H9 (cell line): ENCODE results near the gene EDDM3A. TPM values are rescaled to one million over a fixed set of nuclear protein-coding genes. Genes with fewer than 3 reads are reported as not detected.
"Not testable (repeated sequence)": the region's sequence is repeated elsewhere in the genome, so short reads cannot be mapped to it uniquely, and the experiment has no call there.

Experiments
- DNase-seq: peaks from one replicate; pipeline ENCODE4 v3.0.0-alpha.2; 2017
- H2AFZ ChIP-seq: one replicate; pipeline ENCODE4 v1.6.1; 2013; ENCODE audit warnings: mild to moderate bottlenecking, low read length, control low read depth, moderate library complexity
- H2AK5ac ChIP-seq: 2 replicates; pipeline ENCODE4 v1.6.1; 2013; ENCODE audit warnings: low read length, control low read depth, mixed read lengths; ENCODE audit not compliant: insufficient read length
- H2BK120ac ChIP-seq: one replicate; pipeline ENCODE4 v1.6.1; 2013; ENCODE audit warnings: low read depth, mild to moderate bottlenecking, low read length, control low read depth, inconsistent platforms; ENCODE audit not compliant: poor library complexity, severe bottlenecking
- H2BK12ac ChIP-seq: 2 replicates; pipeline ENCODE4 v1.6.1; 2013; ENCODE audit warnings: low read length, control low read depth, mixed read lengths, low read depth; ENCODE audit not compliant: insufficient read length
- H2BK15ac ChIP-seq: 2 replicates; pipeline ENCODE4 v1.6.1; 2013; ENCODE audit warnings: low read depth, low read length, control low read depth
- H2BK20ac ChIP-seq: one replicate; pipeline ENCODE4 v1.6.1; 2013; ENCODE audit warnings: low read depth, mild to moderate bottlenecking, low read length, control low read depth, inconsistent platforms; ENCODE audit not compliant: poor library complexity, severe bottlenecking
- H2BK5ac ChIP-seq: 2 replicates; pipeline ENCODE4 v1.6.1; 2013; ENCODE audit warnings: low read length, control low read depth, mixed read lengths; ENCODE audit not compliant: insufficient read length
- H3K14ac ChIP-seq: 2 replicates; pipeline ENCODE4 v1.6.1; 2013; ENCODE audit warnings: low read length, control low read depth; ENCODE audit not compliant: insufficient read depth
- H3K18ac ChIP-seq: 2 replicates; pipeline ENCODE4 v1.6.1; 2013; ENCODE audit warnings: low read depth, mild to moderate bottlenecking, mixed read lengths, low read length, control low read depth; ENCODE audit not compliant: insufficient read length
- H3K23ac ChIP-seq: 2 replicates; pipeline ENCODE4 v1.6.1; 2013; ENCODE audit warnings: low read length, control low read depth, mixed read lengths, low read depth; ENCODE audit not compliant: insufficient read length
- H3K23me2 ChIP-seq: 2 replicates; pipeline ENCODE4 v1.6.1; 2013; ENCODE audit warnings: low read depth, mild to moderate bottlenecking, mixed read lengths, low read length, control low read depth; ENCODE audit not compliant: insufficient read length, poor library complexity, severe bottlenecking
- H3K27ac ChIP-seq: 2 replicates; pipeline ENCODE4 v1.5.1; 2013; ENCODE audit warnings: low read length, control low read depth, mixed read lengths, low read depth; ENCODE audit not compliant: insufficient read length
- H3K27me3 ChIP-seq: 2 replicates; pipeline ENCODE4 v1.6.1; 2013; ENCODE audit warnings: low read length, control low read depth, inconsistent platforms; ENCODE audit not compliant: insufficient read depth
- H3K4ac ChIP-seq: 2 replicates; pipeline ENCODE4 v1.6.1; 2013; ENCODE audit warnings: low read depth, mild to moderate bottlenecking, control low read depth, inconsistent platforms, low read length, moderate library complexity
- H3K4me1 ChIP-seq: 2 replicates; pipeline ENCODE4 v1.6.1; 2013; ENCODE audit warnings: low read length, control low read depth, inconsistent platforms; ENCODE audit not compliant: insufficient read depth
- H3K4me2 ChIP-seq: 2 replicates; pipeline ENCODE4 v1.6.1; 2013; ENCODE audit warnings: low read length, control low read depth, mixed read lengths; ENCODE audit not compliant: insufficient read length, insufficient read depth
- H3K56ac ChIP-seq: 2 replicates; pipeline ENCODE4 v1.6.1; 2013; ENCODE audit warnings: low read depth, mild to moderate bottlenecking, mixed read lengths, low read length, control low read depth; ENCODE audit not compliant: insufficient read length
- H3K79me1 ChIP-seq: 2 replicates; pipeline ENCODE4 v1.6.1; 2013; ENCODE audit warnings: low read depth, mild to moderate bottlenecking, moderate library complexity, low read length, control low read depth, inconsistent platforms; ENCODE audit not compliant: insufficient read depth, poor library complexity, severe bottlenecking
- H3K79me2 ChIP-seq: 2 replicates; pipeline ENCODE4 v1.6.1; 2013; ENCODE audit warnings: low read length, control low read depth, inconsistent platforms; ENCODE audit not compliant: insufficient read depth
- H3K9ac ChIP-seq: 2 replicates; pipeline ENCODE4 v1.6.1; 2013; ENCODE audit warnings: low read length, control low read depth, mixed read lengths; ENCODE audit not compliant: insufficient read length; ENCODE audit errors: extremely low read depth
- H3K9me3 ChIP-seq: one replicate; pipeline ENCODE4 v1.6.1; 2013; ENCODE audit warnings: low read depth, low read length, inconsistent platforms; ENCODE audit not compliant: control insufficient read depth
- H3T11ph ChIP-seq: one replicate; pipeline ENCODE4 v1.6.1; 2013; ENCODE audit warnings: mild to moderate bottlenecking, low read length, control low read depth, inconsistent platforms
- H4K20me1 ChIP-seq: one replicate; pipeline ENCODE4 v1.6.1; 2013; ENCODE audit not compliant: control insufficient read depth, insufficient read length, insufficient read depth
- H4K5ac ChIP-seq: 2 replicates; pipeline ENCODE4 v1.6.1; 2013; ENCODE audit warnings: low read depth, mild to moderate bottlenecking, mixed read lengths, low read length, control low read depth; ENCODE audit not compliant: insufficient read length
- H4K8ac ChIP-seq: replicated peaks from 2 replicates; pipeline ENCODE4 v1.6.1; 2013; ENCODE audit warnings: low read length, control low read depth, mixed read lengths, low read depth; ENCODE audit not compliant: insufficient read length
- H4K91ac ChIP-seq: 2 replicates; pipeline ENCODE4 v1.6.1; 2013; ENCODE audit warnings: low read depth, mild to moderate bottlenecking, moderate library complexity, mixed read lengths, low read length, control low read depth; ENCODE audit not compliant: insufficient read length
- H3K27ac Mint-ChIP-seq, 3 experiments: 2 replicates in 2 of 3; 3 replicates in 1 of 3; pipeline ENCODE4 v1.8.0; 2020 to 2021; ENCODE audit warnings: mixed read lengths in 3 of 3, mild to moderate bottlenecking in 1 of 3, moderate library complexity in 1 of 3
- H3K27me3 Mint-ChIP-seq: 2 replicates; pipeline ENCODE4 v1.8.0; 2021; ENCODE audit warnings: low read depth, mild to moderate bottlenecking, moderate library complexity, mixed read lengths
- H3K36me3 Mint-ChIP-seq, 3 experiments: 2 replicates in 2 of 3; 3 replicates in 1 of 3; pipeline ENCODE4 v1.8.0; 2020 to 2021; ENCODE audit warnings: low read depth in 3 of 3, mixed read lengths in 3 of 3; ENCODE audit not compliant: insufficient read depth in 1 of 3
- H3K4me1 Mint-ChIP-seq, 2 experiments: 2 replicates each; pipeline ENCODE4 v1.8.0; 2020; ENCODE audit warnings: mixed read lengths in 2 of 2
- H3K4me3 Mint-ChIP-seq, 2 experiments: 2 replicates in 1 of 2; 3 replicates in 1 of 2; pipeline ENCODE4 v1.8.0; 2020 to 2021; ENCODE audit warnings: mild to moderate bottlenecking in 2 of 2, mixed read lengths in 2 of 2, moderate library complexity in 1 of 2
- H3K9me3 Mint-ChIP-seq, 2 experiments: 2 replicates in 1 of 2; 3 replicates in 1 of 2; pipeline ENCODE4 v1.8.0; 2020; ENCODE audit warnings: mild to moderate bottlenecking in 2 of 2, mixed read lengths in 2 of 2, moderate library complexity in 1 of 2
- WGBS: extraction: QIAGEN DNeasy Blood & Tissue Kit; methylation state at CpG from one replicate; pipeline ENCODE4 v1.1.7; 2013; ENCODE audit warnings: missing lambda C conversion rate, low lambda C conversion rate, mixed read lengths; ENCODE audit not compliant: insufficient read length; ENCODE audit errors: extremely low coverage; 5-methylcytosine and 5-hydroxymethylcytosine counted together
- total RNA-seq: library from RNA; stranded (reverse); gene quantifications from 2 replicates; pipeline ENCODE4 v1.2.1, GENCODE V29; 2021
- TF ChIP-seq, protein P1 (sequence below): fragments of 200-600 bp; sonication (generic); conservative IDR thresholded peaks from 3 replicates; pipeline ENCODE4 v1.8.0; 2021; ENCODE audit warnings: antibody characterized with exemption, mild to moderate bottlenecking

The EDDM3A gene
- total RNA-seq, 1 experiment from 2014 or later: not detected

DNA sequence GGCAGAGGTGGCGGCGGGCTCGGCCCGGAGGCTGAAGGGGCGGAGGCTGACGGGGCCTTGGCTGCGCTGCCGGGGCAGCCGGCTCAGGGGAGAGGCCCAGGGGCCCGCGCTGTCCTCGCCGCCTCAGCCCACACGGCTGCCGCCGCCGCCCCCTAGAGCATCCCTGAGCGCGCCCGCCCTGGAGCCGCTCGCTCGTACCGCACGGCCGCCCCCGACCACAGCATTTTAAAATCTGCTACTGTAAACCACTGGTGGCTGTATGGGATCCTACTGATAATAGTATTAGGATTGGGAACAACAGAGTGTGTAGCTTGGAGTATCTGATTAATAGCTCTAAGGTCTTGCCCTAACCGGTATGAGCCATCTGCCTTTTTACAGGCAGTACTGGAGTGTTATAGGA lies 22.2 kb upstream of the EDDM3A start:
- DNase-seq: peak; percentile 48
- no peak overlapping the region for H3K9ac ChIP-seq
- no peaks in the 10 kb centered on the region for H3K23me2 ChIP-seq
- no peaks in the 10 kb centered on the region for H4K20me1 ChIP-seq
- Mint-ChIP-seq H3K4me1 (peaks cover 0 to 5% of the 10 kb centered on the region in 2 experiments; a peak in 1 of 4 replicates), H3K27ac (no peak overlapping the region), H3K27me3 (peaks cover 13% of the 10 kb centered on the region), H3K4me3 (no peak overlapping the region), H3K36me3 (no peaks in the 10 kb centered on the region), H3K9me3 (peaks cover 0 to 4% of the 10 kb centered on the region in 2 experiments; a peak in 2 of 5 replicates)
- no peaks in the 10 kb centered on the region for H3K79me2 ChIP-seq
- no CpG with 5 or more reads among the region's 28 CpGs for WGBS
- H3K14ac ChIP-seq: no peak overlapping the region
- H2BK12ac ChIP-seq: no peak overlapping the region
- H3K4ac ChIP-seq: no peak overlapping the region
- no peak overlapping the region for H2BK120ac ChIP-seq
- no peaks in the 10 kb centered on the region for H3K9me3 ChIP-seq
- H4K8ac ChIP-seq: no peak overlapping the region
- H4K91ac ChIP-seq: no peak overlapping the region
- no peaks in the 10 kb centered on the region for H3K4me1 ChIP-seq
- no peak overlapping the region for H2BK5ac ChIP-seq
- H2AFZ ChIP-seq: no peak overlapping the region
- H2BK20ac ChIP-seq: no peak overlapping the region
- H3K27me3 ChIP-seq: no peaks in the 10 kb centered on the region
- H4K5ac ChIP-seq: no peak overlapping the region
- no peak overlapping the region for H3K27ac ChIP-seq
- H3K4me2 ChIP-seq: no peak overlapping the region
- no peak overlapping the region for H2BK15ac ChIP-seq
- TF ChIP-seq, protein P1, sequence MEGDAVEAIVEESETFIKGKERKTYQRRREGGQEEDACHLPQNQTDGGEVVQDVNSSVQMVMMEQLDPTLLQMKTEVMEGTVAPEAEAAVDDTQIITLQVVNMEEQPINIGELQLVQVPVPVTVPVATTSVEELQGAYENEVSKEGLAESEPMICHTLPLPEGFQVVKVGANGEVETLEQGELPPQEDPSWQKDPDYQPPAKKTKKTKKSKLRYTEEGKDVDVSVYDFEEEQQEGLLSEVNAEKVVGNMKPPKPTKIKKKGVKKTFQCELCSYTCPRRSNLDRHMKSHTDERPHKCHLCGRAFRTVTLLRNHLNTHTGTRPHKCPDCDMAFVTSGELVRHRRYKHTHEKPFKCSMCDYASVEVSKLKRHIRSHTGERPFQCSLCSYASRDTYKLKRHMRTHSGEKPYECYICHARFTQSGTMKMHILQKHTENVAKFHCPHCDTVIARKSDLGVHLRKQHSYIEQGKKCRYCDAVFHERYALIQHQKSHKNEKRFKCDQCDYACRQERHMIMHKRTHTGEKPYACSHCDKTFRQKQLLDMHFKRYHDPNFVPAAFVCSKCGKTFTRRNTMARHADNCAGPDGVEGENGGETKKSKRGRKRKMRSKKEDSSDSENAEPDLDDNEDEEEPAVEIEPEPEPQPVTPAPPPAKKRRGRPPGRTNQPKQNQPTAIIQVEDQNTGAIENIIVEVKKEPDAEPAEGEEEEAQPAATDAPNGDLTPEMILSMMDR: no peak
- H3K56ac ChIP-seq: no peak overlapping the region
- H3K23ac ChIP-seq: no peak overlapping the region
- no peak overlapping the region for H2AK5ac ChIP-seq
- H3T11ph ChIP-seq: no peak overlapping the region
- no peaks in the 10 kb centered on the region for H3K79me1 ChIP-seq
- H3K18ac ChIP-seq: no peak overlapping the region

DNA sequence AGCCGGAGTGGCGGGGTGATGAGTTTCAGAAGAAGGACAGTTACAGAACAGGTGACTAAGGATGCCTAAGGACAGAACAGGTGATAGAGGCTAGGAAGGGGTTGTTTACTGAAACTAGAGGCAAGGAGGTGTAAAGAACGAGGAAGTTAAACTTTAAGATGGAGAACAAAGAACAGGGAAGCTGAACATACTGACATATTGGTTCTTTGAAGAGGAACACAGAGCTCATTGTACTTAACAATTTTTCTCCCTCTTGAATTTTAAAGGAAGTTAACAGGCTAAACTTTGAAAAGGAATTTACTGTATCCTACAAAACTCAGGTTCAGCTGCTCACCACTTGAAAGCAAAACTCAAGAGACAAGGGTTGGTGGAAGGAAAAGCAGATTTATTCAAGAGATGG lies 19.6 kb upstream of the EDDM3A start:
- H2AFZ ChIP-seq, H2AK5ac ChIP-seq, H3K56ac ChIP-seq, H3K4me1 ChIP-seq, H2BK12ac ChIP-seq, H4K20me1 ChIP-seq, H3K23me2 ChIP-seq, H3K79me2 ChIP-seq, H3K9me3 Mint-ChIP-seq, H2BK5ac ChIP-seq, H2BK20ac ChIP-seq, H4K5ac ChIP-seq, H3K9ac ChIP-seq, H3K79me1 ChIP-seq, H4K8ac ChIP-seq, H3K4ac ChIP-seq, H3K9me3 ChIP-seq, H2BK120ac ChIP-seq, H3K23ac ChIP-seq, H2BK15ac ChIP-seq, H3K18ac ChIP-seq, H3K4me2 ChIP-seq, H3K4me3 Mint-ChIP-seq, H3K27ac ChIP-seq, H4K91ac ChIP-seq, H3K27me3 ChIP-seq, DNase-seq, H3K4me1 Mint-ChIP-seq, H3T11ph ChIP-seq, H3K27ac Mint-ChIP-seq, H3K36me3 Mint-ChIP-seq, H3K14ac ChIP-seq: not testable (repeated sequence)
- no CpG with 5 or more reads among the region's 3 CpGs for WGBS
- peaks cover 14% of the 10 kb centered on the region for H3K27me3 Mint-ChIP-seq
